Stimulated activated CD4-positive, alpha-beta T cell treated with anti-CD3 and anti-CD28 coated beads, Interleukin-4, amount 100 ng/mL, for 1 hour (primary cell): ENCODE results near the gene YPEL3.

Experiments used
- DNase-seq: peaks from one replicate; pipeline ENCODE4 v3.0.0-alpha.2; 2020

YPEL3 gene

DNA sequence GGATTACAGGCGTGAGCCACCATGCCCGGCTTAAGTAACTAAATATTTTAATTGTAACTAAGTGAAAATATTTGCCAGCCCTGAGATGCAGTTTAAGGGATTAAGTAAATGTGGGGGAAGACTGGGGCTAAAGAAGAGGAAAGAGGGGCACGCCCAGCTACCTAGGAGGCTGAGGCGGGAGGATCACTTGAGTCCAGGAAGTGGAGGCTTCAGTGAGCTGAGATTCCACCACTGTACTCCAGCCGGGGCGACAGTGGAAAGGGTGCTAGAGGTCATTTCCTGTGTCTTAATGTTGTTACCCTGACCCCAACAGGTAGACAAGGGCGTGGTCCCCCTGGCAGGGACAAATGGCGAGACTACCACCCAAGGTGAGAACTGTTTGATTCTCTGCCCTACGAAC, 27.7 kb downstream of the YPEL3 start:
- no peak for DNase-seq

- DNase-seq, result no peak
These were observed 28.5 kb downstream of the YPEL3 start for GRCh38 chr16:30067584-30067916.

DNA sequence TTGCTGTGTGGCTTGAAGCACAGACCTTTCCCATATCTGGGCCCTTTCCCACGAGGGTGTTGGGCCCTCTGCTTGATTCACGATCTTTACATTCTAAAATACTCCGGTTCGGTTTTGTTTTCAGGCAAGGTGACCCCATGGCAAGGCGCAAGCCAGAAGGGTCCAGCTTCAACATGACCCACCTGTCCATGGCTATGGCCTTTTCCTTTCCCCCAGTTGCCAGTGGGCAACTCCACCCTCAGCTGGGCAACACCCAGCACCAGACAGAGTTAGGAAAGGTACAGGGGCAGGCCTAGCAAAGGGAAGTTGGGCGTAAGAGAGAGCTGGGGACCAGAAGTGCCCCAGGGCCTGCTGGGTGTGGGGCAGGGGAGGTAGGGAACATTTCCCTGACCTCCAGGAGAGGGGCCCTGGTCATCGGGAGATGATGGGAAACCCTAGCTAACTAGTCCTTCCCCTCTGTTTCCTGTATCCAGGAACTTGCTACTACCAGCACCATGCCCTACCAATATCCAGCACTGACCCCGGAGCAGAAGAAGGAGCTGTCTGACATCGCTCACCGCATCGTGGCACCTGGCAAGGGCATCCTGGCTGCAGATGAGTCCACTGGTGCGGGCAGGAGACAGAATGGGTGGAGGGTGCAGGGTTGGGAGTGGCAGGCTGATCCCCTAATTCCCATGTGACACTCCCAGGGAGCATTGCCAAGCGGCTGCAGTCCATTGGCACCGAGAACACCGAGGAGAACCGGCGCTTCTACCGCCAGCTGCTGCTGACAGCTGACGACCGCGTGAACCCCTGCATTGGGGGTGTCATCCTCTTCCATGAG, 29.0 kb downstream of the YPEL3 start:
- no peak for DNase-seq

- DNase-seq, result peak; percentile 59
These were observed 29.9 kb downstream of the YPEL3 start for GRCh38 chr16:30065943-30066760.

DNA sequence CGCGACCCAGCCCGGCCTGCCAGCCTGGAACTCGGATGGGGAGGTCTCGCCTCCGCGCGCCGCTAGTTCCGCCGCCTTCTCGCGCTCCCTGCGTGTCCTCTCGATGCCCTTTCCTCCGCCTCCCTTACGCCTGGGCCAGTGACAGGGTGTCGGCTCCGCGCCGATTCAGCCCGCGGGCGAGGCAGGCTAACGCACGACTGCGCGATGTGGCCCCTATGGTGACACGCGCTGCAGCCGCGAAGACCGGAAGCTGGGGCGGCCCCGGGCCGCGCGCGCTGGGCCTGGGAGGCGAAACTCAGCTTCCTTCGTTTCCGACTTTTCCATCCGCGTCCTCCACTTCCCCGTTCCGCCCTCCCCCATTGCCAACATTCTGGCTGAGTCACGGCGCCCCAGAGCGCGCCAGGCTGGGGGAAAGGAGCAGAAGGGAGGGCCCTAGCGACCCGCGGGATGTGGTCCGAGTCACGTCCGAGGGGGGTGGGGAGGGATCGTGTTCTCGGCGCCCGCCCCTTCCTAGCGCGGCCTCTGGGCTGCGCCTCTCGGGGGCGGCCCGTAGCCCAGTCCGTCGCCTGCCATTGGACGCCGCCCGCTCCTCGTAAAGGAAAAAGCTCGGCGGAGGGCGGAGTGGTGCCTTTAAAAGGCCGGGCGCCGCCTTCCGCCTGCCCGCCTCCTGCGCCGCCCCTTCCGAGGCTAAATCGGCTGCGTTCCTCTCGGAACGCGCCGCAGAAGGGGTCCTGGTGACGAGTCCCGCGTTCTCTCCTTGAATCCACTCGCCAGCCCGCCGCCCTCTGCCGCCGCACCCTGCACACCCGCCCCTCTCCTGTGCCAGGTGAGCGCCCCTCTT, 30.7 kb downstream of the YPEL3 start, which contains the start of gene ALDOA:
Gene ALDOA, plus strand, starts transcription at position 659 of the 841 bp plus-strand sequence. CDS start 1,138 bp downstream, outside the sequence.
- peak; percentile 95 for DNase-seq

- no peak for DNase-seq
These were observed 31.3 kb downstream of the YPEL3 start for GRCh38 chr16:30064729-30065101.

- peak; percentile 72 for DNase-seq
These were observed 31.9 kb downstream of the YPEL3 start for GRCh38 chr16:30063893-30064728.

- no peak for DNase-seq
These were observed 32.6 kb downstream of the YPEL3 start for GRCh38 chr16:30063278-30063892.

- no peak for DNase-seq
These were observed 35.0 kb downstream of the YPEL3 start for GRCh38 chr16:30060836-30061554.

- DNase-seq, result no peak
These were observed 35.7 kb downstream of the YPEL3 start for GRCh38 chr16:30060346-30060745.

- peak; percentile 51 for DNase-seq
These were observed 41.0 kb downstream of the YPEL3 start for GRCh38 chr16:30054959-30055553.

DNA sequence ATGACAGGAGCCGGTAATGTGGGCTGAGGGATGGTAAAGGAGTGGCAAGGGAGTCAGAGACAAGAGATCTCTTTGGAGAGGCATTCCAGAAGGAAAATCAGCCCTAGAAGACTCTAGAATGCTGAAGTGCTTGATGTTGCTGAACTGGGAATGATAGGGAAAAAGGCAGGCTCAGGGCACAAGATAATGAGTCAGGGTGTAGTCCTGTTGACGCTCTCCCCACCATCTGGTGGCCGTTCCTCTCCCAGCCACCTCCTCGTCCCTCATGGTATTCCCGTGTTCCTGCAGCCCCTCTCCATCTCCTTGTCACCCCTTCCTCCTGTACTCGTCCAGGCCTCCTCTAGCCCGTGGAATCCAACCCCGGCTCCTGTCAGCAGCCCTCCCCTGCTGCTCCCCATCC, 41.6 kb downstream of the YPEL3 start:
- no peak for DNase-seq

DNA sequence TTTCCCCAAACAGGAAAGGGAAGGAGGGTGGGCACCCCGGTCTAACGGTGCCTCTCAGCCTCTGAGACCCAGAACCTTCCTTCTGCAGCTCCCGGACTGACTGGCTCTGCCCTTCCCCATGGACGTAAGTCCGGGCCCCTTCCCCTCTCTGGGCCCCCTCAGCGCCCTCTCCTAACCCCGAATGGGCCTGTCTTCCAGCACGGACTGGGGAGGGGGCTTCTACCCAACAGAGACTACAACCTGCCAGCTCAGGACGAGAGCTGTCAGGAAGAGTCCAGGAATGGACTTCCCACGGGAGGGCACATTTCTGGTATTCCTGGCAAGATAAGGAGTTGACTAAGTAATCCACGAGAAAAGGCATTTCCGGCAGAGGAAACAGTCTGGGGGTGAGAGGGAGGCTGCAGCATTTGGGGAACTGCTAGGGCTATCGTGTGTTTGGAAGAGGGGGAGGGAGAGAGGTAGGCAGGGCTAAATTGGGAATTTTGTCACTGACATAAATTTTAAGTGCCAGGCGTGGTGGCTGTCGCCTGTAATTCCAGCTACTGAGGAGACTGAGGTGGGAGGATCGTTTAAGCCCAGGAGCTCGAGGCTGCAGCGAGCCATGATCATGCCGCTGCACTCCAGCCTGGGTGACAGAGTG, 42.5 kb downstream of the YPEL3 start:
- DNase-seq, result no peak

DNA sequence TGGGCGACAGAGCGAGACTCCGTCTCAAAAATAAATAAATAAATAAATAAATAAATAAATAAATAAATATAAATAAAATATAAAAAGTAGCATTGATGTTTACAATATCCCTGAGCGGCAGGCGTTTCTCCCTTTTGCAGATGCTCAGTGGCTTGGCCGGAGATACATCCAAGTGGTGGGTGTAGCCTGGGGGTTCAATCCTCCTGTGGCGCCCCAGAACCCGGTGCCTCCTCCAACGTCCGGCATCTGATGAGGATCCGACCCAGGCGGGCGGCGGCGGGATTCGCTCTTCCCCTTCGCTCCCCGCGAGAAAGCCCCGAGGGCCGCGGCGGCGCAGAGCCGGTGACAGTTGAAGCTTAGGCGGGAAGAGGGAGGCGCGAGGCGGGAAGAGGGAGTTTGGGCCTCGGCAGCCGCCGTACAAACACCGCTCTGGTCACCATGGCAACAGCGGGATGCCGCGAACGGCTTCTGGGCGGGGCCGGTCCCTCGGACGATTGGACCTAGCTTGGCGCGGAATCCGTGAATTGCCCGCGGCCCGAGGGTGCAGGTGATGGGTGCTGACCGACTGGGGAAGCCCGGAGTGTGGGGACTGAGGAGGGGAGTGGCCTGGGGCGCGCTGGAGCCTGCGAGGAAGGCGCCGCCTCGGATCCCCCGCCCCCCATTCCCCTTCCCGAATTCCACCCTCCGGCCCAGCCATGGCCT, 43.2 kb downstream of the YPEL3 start:
- DNase-seq, result peak; percentile 91

- no peak for DNase-seq
These were observed 44.5 kb downstream of the YPEL3 start for GRCh38 chr16:30051518-30051917.

- DNase-seq, result no peak
These were observed 46.1 kb downstream of the YPEL3 start for GRCh38 chr16:30049871-30050270.

DNA sequence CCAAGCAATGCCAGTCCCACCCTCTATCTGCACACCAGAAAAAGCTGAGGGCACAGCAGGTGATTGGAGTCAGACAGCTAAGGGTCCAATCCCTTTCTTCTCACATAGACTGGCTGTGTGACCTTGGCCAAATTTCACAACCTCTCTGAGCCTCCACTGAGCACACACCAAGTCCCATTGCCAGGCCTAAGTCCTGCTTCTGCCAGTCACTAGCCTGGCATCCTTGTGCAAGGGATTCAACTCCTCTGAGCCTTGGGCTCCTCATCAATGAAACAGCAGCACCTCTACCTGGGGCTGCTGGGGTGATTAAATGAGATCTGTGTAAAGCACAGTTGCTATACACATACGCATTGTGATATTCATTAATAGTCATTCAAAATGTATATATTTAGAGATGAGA, 49.4 kb downstream of the YPEL3 start:
- no peak for DNase-seq

GRCh38 chr16:30046178-30046577, 49.8 kb downstream of the YPEL3 start:
- no peak for DNase-seq
